Panc1 (cell line): Measurements from ENCODE around the gene ISG20L2. TPM values are rescaled to one million over a fixed set of nuclear protein-coding genes. Genes with fewer than 3 reads are reported as not detected.

Experiments
- ATAC-seq: fragments of 200-7000 bp; cut with Tn5 transposase; 2 replicates; pipeline ENCODE4 v1.9.1; 2020; ENCODE audit warnings: mild to moderate bottlenecking, moderate library complexity
- BruUV-seq: library from RNA; stranded (reverse); fragments of 400-500 nt; replicated peaks from 2 replicates; lab custom pipeline; 2021; lab: Mats Ljungman, UMichigan
- CTCF ChIA-PET: fragments of 300-600 bp; sonication (Branson Sonifier 250); formaldehyde crosslinking; loops from one replicate; lab custom pipeline; 2022; ENCODE audit warnings: antibody characterized with exemption; lab: Charles Lee
- POLR2A ChIA-PET: fragments of 300-600 bp; sonication (Branson Sonifier 250); formaldehyde crosslinking; loops from one replicate; lab custom pipeline; 2022; ENCODE audit warnings: antibody characterized with exemption; lab: Charles Lee
- DNase-seq: peaks from one replicate; pipeline ENCODE4 v3.0.0-alpha.2; 2010; ENCODE audit warnings: low read depth, low spot score
- H3K27ac ChIP-seq: 2 replicates; pipeline ENCODE4 v1.5.1; 2011; ENCODE audit warnings: mild to moderate bottlenecking, low read length, inconsistent platforms
- H3K27me3 ChIP-seq: fragments of 200-500 bp; sonication (Bioruptor generic); 2 replicates; pipeline ENCODE4 v1.6.0; 2014; ENCODE audit warnings: low read length, inconsistent platforms; ENCODE audit not compliant: control insufficient read depth, insufficient read depth
- H3K36me3 ChIP-seq: fragments of 200-500 bp; sonication (Bioruptor generic); 2 replicates; pipeline ENCODE4 v1.5.1; 2014; ENCODE audit warnings: inconsistent platforms, mild to moderate bottlenecking, low read length, moderate library complexity; ENCODE audit not compliant: control insufficient read depth, insufficient read depth
- H3K4me1 ChIP-seq: 2 replicates; pipeline ENCODE4 v1.5.1; 2011; ENCODE audit warnings: inconsistent platforms, mild to moderate bottlenecking, low read length, moderate library complexity; ENCODE audit not compliant: control insufficient read depth, insufficient read depth
- H3K4me3 ChIP-seq, 2 experiments: 2 replicates each; pipeline ENCODE4 v1.5.1; 2011 to 2012; ENCODE audit warnings: low read depth in 2 of 2, low read length in 2 of 2, mild to moderate bottlenecking in 2 of 2, inconsistent platforms in 1 of 2, moderate library complexity in 1 of 2
- H3K9me3 ChIP-seq: fragments of 200-500 bp; sonication (Bioruptor generic); 2 replicates; pipeline ENCODE4 v1.5.1; 2014; ENCODE audit warnings: low read depth, mild to moderate bottlenecking, inconsistent platforms, low read length, moderate library complexity; ENCODE audit not compliant: control insufficient read depth, insufficient read depth
- CTCF ChIP-seq: fragments of 450-650 bp; IDR thresholded peaks from 2 replicates; pipeline ENCODE4 v1.5.1; 2017; ENCODE audit warnings: mild to moderate bottlenecking
- POLR2AphosphoS5 ChIP-seq: IDR thresholded peaks from 2 replicates; pipeline ENCODE4 v1.6.1; 2012; ENCODE audit warnings: mild to moderate bottlenecking, low read depth, low read length, moderate library complexity
- REST ChIP-seq, 2 experiments: IDR thresholded peaks; 2 replicates each; pipeline ENCODE4 v1.6.1; 2011 to 2012; ENCODE audit warnings: low read depth in 2 of 2, control low read depth in 1 of 2, low read length in 1 of 2, mild to moderate bottlenecking in 1 of 2, moderate library complexity in 1 of 2; ENCODE audit not compliant: insufficient read depth in 1 of 2
- SIN3A ChIP-seq: IDR thresholded peaks from 2 replicates; pipeline ENCODE4 v1.6.1; 2012; ENCODE audit warnings: low read depth, mild to moderate bottlenecking, low read length, moderate library complexity, borderline replicate concordance; ENCODE audit not compliant: insufficient read depth
- TCF7L2 ChIP-seq: IDR thresholded peaks from 2 replicates; pipeline ENCODE4 v1.6.1; 2011; ENCODE audit warnings: mild to moderate bottlenecking, low read depth, low read length, inconsistent platforms
- in situ Hi-C: cut with HindIII; loops from 2 replicates; pipeline ENCODE4 v1.10.0; 2016; ENCODE audit warnings: low sequenced_read_pairs, low pct_unique_long_range_greater_than_20kb
- intact Hi-C: fragments of 100-400 bp; cut with micrococcal nuclease; formaldehyde crosslinking; loops from one replicate; pipeline ENCODE4 v1.10.0; 2022; ENCODE audit not compliant: unreplicated experiment
- total RNA-seq: library from RNA; stranded (reverse); gene quantifications from one replicate; pipeline ENCODE4 v1.2.1, GENCODE V29; 2021; ENCODE audit not compliant: unreplicated experiment

Gene ISG20L2
- total RNA-seq, 1 experiment from 2014 or later = 40.6 TPM

GRCh38 chr1:156721535-156721934 lies 7.0 kb downstream of the ISG20L2 start:
- in situ Hi-C loops (no loop called here), intact Hi-C loops (no loop called here)
- POLR2A ChIA-PET = interaction anchor here (0.5 to 0.6 kb wide), 2 partner anchors 9 to 84 kb away, joined by 3 read pairs; no protein-coding TSS in a partner anchor
- CTCF ChIA-PET = interaction anchor here (0.8 to 1.1 kb wide), 3 partner anchors 10 to 32 kb away, joined by 5 to 13 read pairs (median 5); partner anchors contain the start of gene CRABP2
- DNase-seq = no peak
- BruUV-seq = no TSS peak
- H3K27me3 ChIP-seq = no peaks in the 10 kb centered on the region
- peaks cover 17% of the 10 kb centered on the region for H3K36me3 ChIP-seq
- ATAC-seq = no peak
- H3K9me3 ChIP-seq = no peaks in the 10 kb centered on the region
- peaks cover 23% of the 10 kb centered on the region for H3K4me1 ChIP-seq
- TF ChIP-seq SIN3A (no peak), CTCF (no peak), POLR2AphosphoS5 (no peak), REST (IDR thresholded peaks at IDR 0.05; ENCODE audit: insufficient read depth in 1 of 2, low read depth in 2 of 2, low read length in 1 of 2) (no peak), TCF7L2 (no peak)
- no peak overlapping the region for H3K4me3 ChIP-seq
- H3K27ac ChIP-seq = peak overlapping the region; percentile 60

GRCh38 chr1:156721131-156721530 lies 7.4 kb downstream of the ISG20L2 start:
- H3K27ac ChIP-seq = peak overlapping the region; percentile 60
- intact Hi-C loops = no loop called here
- in situ Hi-C loops = no loop called here
- BruUV-seq = no TSS peak
- peaks cover 23% of the 10 kb centered on the region for H3K4me1 ChIP-seq
- no peak for ATAC-seq
- H3K36me3 ChIP-seq = peaks cover 17% of the 10 kb centered on the region
- H3K9me3 ChIP-seq = no peaks in the 10 kb centered on the region
- no peak for DNase-seq
- CTCF ChIA-PET = interaction anchor here (1.0 to 1.9 kb wide), 3 partner anchors 16 to 32 kb away, joined by 5 to 13 read pairs (median 10); partner anchors contain the start of gene CRABP2
- TF ChIP-seq POLR2AphosphoS5 = no peak
- no peak for TF ChIP-seq CTCF
- TF ChIP-seq REST (IDR thresholded peaks at IDR 0.05; ENCODE audit: insufficient read depth in 1 of 2, low read depth in 2 of 2, low read length in 1 of 2) = no peak
- TF ChIP-seq SIN3A = no peak
- no peak for TF ChIP-seq TCF7L2
- H3K27me3 ChIP-seq = no peaks in the 10 kb centered on the region
- H3K4me3 ChIP-seq = no peak overlapping the region
- POLR2A ChIA-PET = no interaction called here
